H1 (cell line): ENCODE data around the gene AQP6. TPM values are rescaled to one million over a fixed set of nuclear protein-coding genes. Genes with fewer than 3 reads are reported as not detected.

ENCODE experiments used
- CTCF ChIA-PET: fragments of 300-600 bp; sonication (Branson Sonifier 250); formaldehyde crosslinking; loops from one replicate; lab custom pipeline; 2021; ENCODE audit not compliant: partially characterized antibody; lab: Charles Lee
- POLR2A ChIA-PET: fragments of 300-600 bp; sonication (Branson Sonifier 250); formaldehyde crosslinking; loops from one replicate; lab custom pipeline; 2021; ENCODE audit warnings: inconsistent platforms; ENCODE audit not compliant: partially characterized antibody; lab: Charles Lee
- DNase-seq, 2 experiments: peaks; one replicate each; pipeline versions ENCODE4 v3.0.0 to v3.0.0-alpha.2; 2010 to 2022; ENCODE audit warnings: low spot score in 2 of 2, low read depth in 1 of 2, mixed read lengths in 1 of 2
- FAIRE-seq: peaks from 2 replicates; lab custom pipeline; 2011; peaks lifted over from hg19 to GRCh38; lab: Jason Lieb, UNC
- H2AFZ ChIP-seq: 2 replicates; pipeline ENCODE4 v1.8.1; 2012; ENCODE audit warnings: low read length, inconsistent platforms
- H2AK5ac ChIP-seq: 2 replicates; pipeline ENCODE4 v1.6.1; 2013; ENCODE audit warnings: low read depth, low read length
- H2BK120ac ChIP-seq: replicated peaks from 2 replicates; pipeline ENCODE3; 2013; ENCODE audit warnings: low read depth, low read length, inconsistent platforms
- H2BK12ac ChIP-seq: 2 replicates; pipeline ENCODE4 v1.6.1; 2013; ENCODE audit warnings: low read depth, low read length
- H2BK15ac ChIP-seq: 2 replicates; pipeline ENCODE4 v1.6.1; 2013; ENCODE audit warnings: low read length
- H2BK20ac ChIP-seq: 2 replicates; pipeline ENCODE4 v1.6.1; 2013; ENCODE audit warnings: low read length
- H2BK5ac ChIP-seq: 2 replicates; pipeline ENCODE4 v1.6.1; 2013; ENCODE audit warnings: low read depth, low read length
- H3K14ac ChIP-seq: 2 replicates; pipeline ENCODE4 v1.6.1; 2013; ENCODE audit warnings: inconsistent platforms; ENCODE audit not compliant: insufficient read length
- H3K18ac ChIP-seq: 2 replicates; pipeline ENCODE4 v1.6.1; 2013; ENCODE audit warnings: low read length; ENCODE audit errors: extremely low read depth
- H3K23ac ChIP-seq: 2 replicates; pipeline ENCODE4 v1.6.1; 2013; ENCODE audit warnings: inconsistent platforms; ENCODE audit not compliant: insufficient read length
- H3K23me2 ChIP-seq: 2 replicates; pipeline ENCODE4 v1.6.1; 2013; ENCODE audit warnings: low read depth, low read length
- H3K27ac ChIP-seq: 2 replicates; pipeline ENCODE4 v1.6.1; 2011; ENCODE audit warnings: low read depth, low read length, inconsistent platforms
- H3K27me3 ChIP-seq, 4 experiments: replicated peaks in 1 of 4; 1 replicate in 1 of 4; 2 replicates in 3 of 4; pipeline versions ENCODE4 v1.6.1 to v1.8.1; 2011 to 2013; ENCODE audit warnings: low read length in 3 of 4, mild to moderate bottlenecking in 3 of 4, inconsistent platforms in 2 of 4, mixed read lengths in 2 of 4, moderate library complexity in 1 of 4; ENCODE audit not compliant: control insufficient read depth in 3 of 4, insufficient read depth in 3 of 4; ENCODE audit errors: extremely low read depth in 1 of 4
- H3K36me3 ChIP-seq, 4 experiments: 2 replicates each; pipeline versions ENCODE4 v1.6.1 to v1.8.1; 2011 to 2013; ENCODE audit warnings: mild to moderate bottlenecking in 4 of 4, low read length in 3 of 4, moderate library complexity in 2 of 4, control low read depth in 1 of 4, inconsistent platforms in 1 of 4; ENCODE audit not compliant: insufficient read depth in 4 of 4, control insufficient read depth in 2 of 4
- H3K4ac ChIP-seq: replicated peaks from 2 replicates; pipeline ENCODE3; 2013; ENCODE audit warnings: low read length, low read depth, mixed read lengths, inconsistent platforms; ENCODE audit not compliant: insufficient read length
- H3K4me1 ChIP-seq, 4 experiments: replicated peaks in 1 of 4; 1 replicate in 1 of 4; 2 replicates in 3 of 4; pipeline versions ENCODE4 v1.6.1 to v1.8.1; 2011 to 2013; ENCODE audit warnings: low read length in 3 of 4, inconsistent platforms in 2 of 4, mixed read lengths in 1 of 4; ENCODE audit not compliant: insufficient read depth in 4 of 4, control insufficient read depth in 3 of 4
- H3K4me2 ChIP-seq, 2 experiments: 2 replicates each; pipeline versions ENCODE4 v1.6.1 to v1.8.1; 2011 to 2013; ENCODE audit warnings: low read depth in 2 of 2, low read length in 2 of 2, control low read depth in 1 of 2, inconsistent platforms in 1 of 2, mild to moderate bottlenecking in 1 of 2; ENCODE audit not compliant: insufficient read depth in 1 of 2
- H3K4me3 ChIP-seq, 4 experiments: fragments of 200-600, 300-600 bp in 1 of 4; sonication (generic), shearing (Covaris generic), sonication (Bioruptor Twin) in 1 of 4; 2 replicates each; pipeline versions ENCODE4 v1.5.1 to v1.8.1; 2011 to 2016; ENCODE audit warnings: low read length in 4 of 4, low read depth in 3 of 4, control low read depth in 2 of 4, inconsistent platforms in 2 of 4, mild to moderate bottlenecking in 2 of 4, mixed read lengths in 1 of 4, moderate library complexity in 1 of 4; ENCODE audit not compliant: insufficient read depth in 2 of 4; ENCODE audit errors: extremely low read depth in 1 of 4
- H3K56ac ChIP-seq: replicated peaks from 2 replicates; pipeline ENCODE3; 2013; ENCODE audit warnings: low read depth, mild to moderate bottlenecking, mixed read lengths, low read length, inconsistent platforms; ENCODE audit not compliant: insufficient read length
- H3K79me1 ChIP-seq: 2 replicates; pipeline ENCODE4 v1.6.1; 2013; ENCODE audit warnings: low read depth, low read length, control low read depth
- H3K79me2 ChIP-seq, 2 experiments: 2 replicates each; pipeline versions ENCODE4 v1.6.1 to v1.8.1; 2012 to 2013; ENCODE audit warnings: low read length in 2 of 2, mild to moderate bottlenecking in 2 of 2, inconsistent platforms in 1 of 2; ENCODE audit not compliant: insufficient read depth in 2 of 2, control insufficient read depth in 1 of 2
- H3K9ac ChIP-seq, 4 experiments: replicated peaks in 1 of 4; 1 replicate in 1 of 4; 2 replicates in 3 of 4; pipeline versions ENCODE4 v1.6.1 to v1.8.1; 2011 to 2013; ENCODE audit warnings: low read depth in 3 of 4, low read length in 3 of 4, control low read depth in 2 of 4, mild to moderate bottlenecking in 2 of 4, moderate library complexity in 2 of 4, inconsistent platforms in 1 of 4; ENCODE audit errors: extremely low read depth in 1 of 4
- H3K9me3 ChIP-seq, 2 experiments: 2 replicates each; pipeline versions ENCODE4 v1.6.1 to v1.8.1; 2012 to 2013; ENCODE audit warnings: mild to moderate bottlenecking in 2 of 2, moderate library complexity in 2 of 2, control low read depth in 1 of 2, inconsistent platforms in 1 of 2, low read depth in 1 of 2, low read length in 1 of 2, mixed read lengths in 1 of 2; ENCODE audit not compliant: insufficient read depth in 2 of 2
- H4K20me1 ChIP-seq, 2 experiments: replicated peaks in 1 of 2; 2 replicates each; pipeline versions ENCODE3 to v1.8.1; 2011 to 2013; ENCODE audit warnings: inconsistent platforms in 2 of 2, low read length in 2 of 2, mild to moderate bottlenecking in 1 of 2; ENCODE audit not compliant: insufficient read depth in 2 of 2, control insufficient read depth in 1 of 2
- H4K5ac ChIP-seq: 2 replicates; pipeline ENCODE4 v1.6.1; 2013; ENCODE audit warnings: low read length, low read depth, mixed read lengths, inconsistent platforms; ENCODE audit not compliant: insufficient read length
- H4K8ac ChIP-seq: 2 replicates; pipeline ENCODE4 v1.8.0; 2013; ENCODE audit warnings: mild to moderate bottlenecking, moderate library complexity, low read length, inconsistent platforms; ENCODE audit not compliant: insufficient read depth; ENCODE audit errors: extremely low read depth
- H4K91ac ChIP-seq: replicated peaks from 2 replicates; pipeline ENCODE3; 2013; ENCODE audit warnings: low read length, mixed read lengths, inconsistent platforms; ENCODE audit not compliant: insufficient read length
- ASH2L ChIP-seq: fragments of 200-600, 300-600 bp; sonication (generic); IDR thresholded peaks from one replicate; pipeline ENCODE4 v1.7.1; 2017; ENCODE audit warnings: low read length
- CHD2 ChIP-seq: IDR thresholded peaks from 2 replicates; pipeline ENCODE4 v1.6.1; 2012; ENCODE audit warnings: low read length, improper control_type of control experiment
- EZH2 ChIP-seq: fragments of 200-600 bp; sonication (generic); IDR thresholded peaks from 2 replicates; pipeline ENCODE4 v1.7.1; 2012; ENCODE audit warnings: low read depth, mild to moderate bottlenecking, moderate library complexity, low read length, inconsistent platforms; ENCODE audit not compliant: severe bottlenecking
- GTF2F1 ChIP-seq: IDR thresholded peaks from 2 replicates; pipeline ENCODE4 v1.6.1; 2012; ENCODE audit warnings: low read depth, low read length, improper control_type of control experiment, borderline replicate concordance
- JUN ChIP-seq: IDR thresholded peaks from 2 replicates; pipeline ENCODE4 v1.6.1; 2011; ENCODE audit warnings: low read depth, mild to moderate bottlenecking, improper control_type of control experiment, low read length
- RBBP5 ChIP-seq: IDR thresholded peaks from 2 replicates; pipeline ENCODE4 v1.7.1; 2012; ENCODE audit warnings: low read depth, mild to moderate bottlenecking, inconsistent platforms, low read length, moderate library complexity, borderline replicate concordance
- RFX5 ChIP-seq: IDR thresholded peaks from 2 replicates; pipeline ENCODE4 v1.6.1; 2011; ENCODE audit warnings: low read depth, low read length, improper control_type of control experiment, borderline replicate concordance
- SIRT6 ChIP-seq: IDR thresholded peaks from one replicate; pipeline ENCODE4 v1.7.1; 2012; ENCODE audit warnings: low read length, inconsistent platforms
- SIX5 ChIP-seq: IDR thresholded peaks from 2 replicates; pipeline ENCODE4 v1.6.1; 2011; ENCODE audit warnings: mild to moderate bottlenecking, low read depth, low read length
- SP1 ChIP-seq: IDR thresholded peaks from 2 replicates; pipeline ENCODE4 v1.6.1; 2011; ENCODE audit warnings: low read depth, low read length
- TAF1 ChIP-seq: IDR thresholded peaks from 2 replicates; pipeline ENCODE4 v1.6.1; 2011; ENCODE audit warnings: mild to moderate bottlenecking, low read depth, low read length
- WGBS, 2 experiments: shearing (Covaris generic) in 1 of 2; methylation state at CpG; one replicate each; pipeline versions ENCODE4 v1.1.6 to v1.1.7; 2013 to 2015; ENCODE audit warnings: low lambda C conversion rate in 2 of 2, mixed read lengths in 2 of 2, inconsistent platforms in 1 of 2, low coverage in 1 of 2, missing lambda C conversion rate in 1 of 2; ENCODE audit not compliant: insufficient replicate concordance in 2 of 2, insufficient coverage in 1 of 2, insufficient read length in 1 of 2; ENCODE audit errors: extremely low coverage in 1 of 2, missing lambda C conversion rate in 1 of 2; 5-methylcytosine and 5-hydroxymethylcytosine counted together
- polyA plus RNA-seq, 7 experiments: library from polyadenylated mRNA; depleted of rRNA in 3 of 7; stranded (reverse) in 5 of 7; unstranded in 2 of 7; fragments of >200 nt in 5 of 7; fragments of 200-250 nt in 2 of 7; gene quantifications; 1 replicate in 5 of 7; 2 replicates in 1 of 7; 4 replicates in 1 of 7; pipeline versions ENCODE4 v1.2.1 to v1.2.3, GENCODE V29; 2011 to 2013; ENCODE audit warnings: missing spikeins in 2 of 7, mixed read lengths in 2 of 7
- total RNA-seq: library from RNA; stranded (reverse); fragmentation: NEBNext Ultra II Directional; extraction: Animal tissue kit (Norgen Biotek cat#: 25700); gene quantifications from 2 replicates; pipeline ENCODE4 v1.2.1, GENCODE V29; 2021
- TF ChIP-seq, protein P1 (sequence below): IDR thresholded peaks from 2 replicates; pipeline ENCODE4 v1.6.1; 2012; ENCODE audit warnings: inconsistent platforms

AQP6 gene
- total and polyA plus RNA-seq, 2 of the 8 experiments (the other 6 are each of a cell fraction or from before 2014, with no cell fraction given), result 0.03 to 0.17 TPM

DNA sequence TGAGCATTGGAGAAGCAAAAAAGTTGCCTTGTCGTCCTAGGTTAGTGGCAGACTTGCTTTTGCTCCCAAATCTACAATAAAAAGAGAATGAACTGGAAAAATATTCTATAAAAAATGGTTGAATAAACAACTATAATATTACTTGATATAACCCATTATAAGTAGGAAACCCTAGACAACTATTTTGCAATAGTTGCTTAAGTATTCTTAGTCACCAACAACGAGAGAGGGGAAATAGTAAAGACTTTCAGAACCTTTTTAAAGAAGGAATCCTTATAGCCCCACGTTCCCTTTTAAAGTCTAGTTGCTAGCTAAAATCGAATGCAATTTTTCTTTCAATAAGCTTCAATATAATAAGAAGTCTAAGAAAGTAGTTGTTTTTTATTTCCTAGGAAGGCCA is 17.5 kb downstream of the AQP6 start:
- no peak overlapping the region for H3K4ac ChIP-seq
- H2BK5ac ChIP-seq, result no peak overlapping the region
- CTCF ChIA-PET, result interaction anchor here (0.6 to 3.3 kb wide), 8 partner anchors 9 to 318 kb away, joined by 3 to 20 read pairs (median 4); partner anchors contain the start of gene COX14
- H3K4me2 ChIP-seq, result no peak overlapping the region
- H4K20me1 ChIP-seq, result peaks cover 0 to 6% of the 10 kb centered on the region in 2 experiments
- no peak overlapping the region for H2BK12ac ChIP-seq
- no peaks in the 10 kb centered on the region for H3K23me2 ChIP-seq
- H3K9ac ChIP-seq, result no peak overlapping the region
- DNase-seq, result no peak
- H3K14ac ChIP-seq, result no peak overlapping the region
- no peak overlapping the region for H2AFZ ChIP-seq
- H3K9me3 ChIP-seq, result no peaks in the 10 kb centered on the region
- no peak overlapping the region for H3K23ac ChIP-seq
- no peak overlapping the region for H2BK20ac ChIP-seq
- H4K91ac ChIP-seq, result no peak overlapping the region
- no peak overlapping the region for H3K56ac ChIP-seq
- peaks cover 20 to 51% (median 39%) of the 10 kb centered on the region in 4 experiments for H3K36me3 ChIP-seq
- peaks cover 0 to 6% (median 2%) of the 10 kb centered on the region in 4 experiments; a peak in 3 of 7 replicates for H3K4me1 ChIP-seq
- H3K27me3 ChIP-seq, result no peaks in the 10 kb centered on the region
- POLR2A ChIA-PET, result no interaction called here
- WGBS, 2 experiments, result 88% methylated on average over 4 of the region's 4 CpGs; no CpG with 5 or more reads in 1 of the 2 experiments
- TF ChIP-seq ASH2L (no peak), SP1 (no peak), JUN (no peak), SIX5 (no peak), TAF1 (no peak), SIRT6 (no peak), EZH2 (no peak), RBBP5 (no peak), GTF2F1 (no peak), RFX5 (no peak), CHD2 (no peak)
- TF ChIP-seq, protein P1, sequence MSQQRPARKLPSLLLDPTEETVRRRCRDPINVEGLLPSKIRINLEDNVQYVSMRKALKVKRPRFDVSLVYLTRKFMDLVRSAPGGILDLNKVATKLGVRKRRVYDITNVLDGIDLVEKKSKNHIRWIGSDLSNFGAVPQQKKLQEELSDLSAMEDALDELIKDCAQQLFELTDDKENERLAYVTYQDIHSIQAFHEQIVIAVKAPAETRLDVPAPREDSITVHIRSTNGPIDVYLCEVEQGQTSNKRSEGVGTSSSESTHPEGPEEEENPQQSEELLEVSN, result no peak
- H2AK5ac ChIP-seq, result no peak overlapping the region
- no peak overlapping the region for H3K18ac ChIP-seq
- FAIRE-seq, result no peak
- no peaks in the 10 kb centered on the region for H3K79me2 ChIP-seq
- H2BK120ac ChIP-seq, result no peak overlapping the region
- no peak overlapping the region for H4K8ac ChIP-seq
- no peaks in the 10 kb centered on the region for H3K79me1 ChIP-seq
- H4K5ac ChIP-seq, result no peak overlapping the region
- no peak overlapping the region for H3K4me3 ChIP-seq
- H3K27ac ChIP-seq, result no peak overlapping the region
- H2BK15ac ChIP-seq, result no peak overlapping the region
